H1 (cell line): ENCODE data around the gene TUBGCP3. TPM values are rescaled to one million over a fixed set of nuclear protein-coding genes. Genes with fewer than 3 reads are reported as not detected.

Source experiments
- CTCF ChIA-PET: fragments of 300-600 bp; sonication (Branson Sonifier 250); formaldehyde crosslinking; loops from one replicate; lab custom pipeline; 2021; ENCODE audit not compliant: partially characterized antibody; lab: Charles Lee
- POLR2A ChIA-PET: fragments of 300-600 bp; sonication (Branson Sonifier 250); formaldehyde crosslinking; loops from one replicate; lab custom pipeline; 2021; ENCODE audit warnings: inconsistent platforms; ENCODE audit not compliant: partially characterized antibody; lab: Charles Lee
- DNase-seq, 2 experiments: peaks; one replicate each; pipeline versions ENCODE4 v3.0.0 to v3.0.0-alpha.2; 2010 to 2022; ENCODE audit warnings: low spot score in 2 of 2, low read depth in 1 of 2, mixed read lengths in 1 of 2
- FAIRE-seq: peaks from 2 replicates; lab custom pipeline; 2011; peaks lifted over from hg19 to GRCh38; lab: Jason Lieb, UNC
- H2AFZ ChIP-seq: 2 replicates; pipeline ENCODE4 v1.8.1; 2012; ENCODE audit warnings: low read length, inconsistent platforms
- H2AK5ac ChIP-seq: 2 replicates; pipeline ENCODE4 v1.6.1; 2013; ENCODE audit warnings: low read depth, low read length
- H2BK120ac ChIP-seq: replicated peaks from 2 replicates; pipeline ENCODE3; 2013; ENCODE audit warnings: low read depth, low read length, inconsistent platforms
- H2BK12ac ChIP-seq: 2 replicates; pipeline ENCODE4 v1.6.1; 2013; ENCODE audit warnings: low read depth, low read length
- H2BK15ac ChIP-seq: 2 replicates; pipeline ENCODE4 v1.6.1; 2013; ENCODE audit warnings: low read length
- H2BK20ac ChIP-seq: 2 replicates; pipeline ENCODE4 v1.6.1; 2013; ENCODE audit warnings: low read length
- H2BK5ac ChIP-seq: 2 replicates; pipeline ENCODE4 v1.6.1; 2013; ENCODE audit warnings: low read depth, low read length
- H3K14ac ChIP-seq: 2 replicates; pipeline ENCODE4 v1.6.1; 2013; ENCODE audit warnings: inconsistent platforms; ENCODE audit not compliant: insufficient read length
- H3K18ac ChIP-seq: 2 replicates; pipeline ENCODE4 v1.6.1; 2013; ENCODE audit warnings: low read length; ENCODE audit errors: extremely low read depth
- H3K23ac ChIP-seq: 2 replicates; pipeline ENCODE4 v1.6.1; 2013; ENCODE audit warnings: inconsistent platforms; ENCODE audit not compliant: insufficient read length
- H3K23me2 ChIP-seq: 2 replicates; pipeline ENCODE4 v1.6.1; 2013; ENCODE audit warnings: low read depth, low read length
- H3K27ac ChIP-seq: 2 replicates; pipeline ENCODE4 v1.6.1; 2011; ENCODE audit warnings: low read depth, low read length, inconsistent platforms
- H3K27me3 ChIP-seq, 4 experiments: replicated peaks in 1 of 4; 1 replicate in 1 of 4; 2 replicates in 3 of 4; pipeline versions ENCODE4 v1.6.1 to v1.8.1; 2011 to 2013; ENCODE audit warnings: low read length in 3 of 4, mild to moderate bottlenecking in 3 of 4, inconsistent platforms in 2 of 4, mixed read lengths in 2 of 4, moderate library complexity in 1 of 4; ENCODE audit not compliant: control insufficient read depth in 3 of 4, insufficient read depth in 3 of 4; ENCODE audit errors: extremely low read depth in 1 of 4
- H3K36me3 ChIP-seq, 4 experiments: 2 replicates each; pipeline versions ENCODE4 v1.6.1 to v1.8.1; 2011 to 2013; ENCODE audit warnings: mild to moderate bottlenecking in 4 of 4, low read length in 3 of 4, moderate library complexity in 2 of 4, control low read depth in 1 of 4, inconsistent platforms in 1 of 4; ENCODE audit not compliant: insufficient read depth in 4 of 4, control insufficient read depth in 2 of 4
- H3K4ac ChIP-seq: replicated peaks from 2 replicates; pipeline ENCODE3; 2013; ENCODE audit warnings: low read length, low read depth, mixed read lengths, inconsistent platforms; ENCODE audit not compliant: insufficient read length
- H3K4me1 ChIP-seq, 4 experiments: replicated peaks in 1 of 4; 1 replicate in 1 of 4; 2 replicates in 3 of 4; pipeline versions ENCODE4 v1.6.1 to v1.8.1; 2011 to 2013; ENCODE audit warnings: low read length in 3 of 4, inconsistent platforms in 2 of 4, mixed read lengths in 1 of 4; ENCODE audit not compliant: insufficient read depth in 4 of 4, control insufficient read depth in 3 of 4
- H3K4me2 ChIP-seq, 2 experiments: 2 replicates each; pipeline versions ENCODE4 v1.6.1 to v1.8.1; 2011 to 2013; ENCODE audit warnings: low read depth in 2 of 2, low read length in 2 of 2, control low read depth in 1 of 2, inconsistent platforms in 1 of 2, mild to moderate bottlenecking in 1 of 2; ENCODE audit not compliant: insufficient read depth in 1 of 2
- H3K4me3 ChIP-seq, 4 experiments: fragments of 200-600, 300-600 bp in 1 of 4; sonication (generic), shearing (Covaris generic), sonication (Bioruptor Twin) in 1 of 4; 2 replicates each; pipeline versions ENCODE4 v1.5.1 to v1.8.1; 2011 to 2016; ENCODE audit warnings: low read length in 4 of 4, low read depth in 3 of 4, control low read depth in 2 of 4, inconsistent platforms in 2 of 4, mild to moderate bottlenecking in 2 of 4, mixed read lengths in 1 of 4, moderate library complexity in 1 of 4; ENCODE audit not compliant: insufficient read depth in 2 of 4; ENCODE audit errors: extremely low read depth in 1 of 4
- H3K56ac ChIP-seq: replicated peaks from 2 replicates; pipeline ENCODE3; 2013; ENCODE audit warnings: low read depth, mild to moderate bottlenecking, mixed read lengths, low read length, inconsistent platforms; ENCODE audit not compliant: insufficient read length
- H3K79me1 ChIP-seq: 2 replicates; pipeline ENCODE4 v1.6.1; 2013; ENCODE audit warnings: low read depth, low read length, control low read depth
- H3K79me2 ChIP-seq, 2 experiments: 2 replicates each; pipeline versions ENCODE4 v1.6.1 to v1.8.1; 2012 to 2013; ENCODE audit warnings: low read length in 2 of 2, mild to moderate bottlenecking in 2 of 2, inconsistent platforms in 1 of 2; ENCODE audit not compliant: insufficient read depth in 2 of 2, control insufficient read depth in 1 of 2
- H3K9ac ChIP-seq, 4 experiments: replicated peaks in 1 of 4; 1 replicate in 1 of 4; 2 replicates in 3 of 4; pipeline versions ENCODE4 v1.6.1 to v1.8.1; 2011 to 2013; ENCODE audit warnings: low read depth in 3 of 4, low read length in 3 of 4, control low read depth in 2 of 4, mild to moderate bottlenecking in 2 of 4, moderate library complexity in 2 of 4, inconsistent platforms in 1 of 4; ENCODE audit errors: extremely low read depth in 1 of 4
- H3K9me3 ChIP-seq, 2 experiments: 2 replicates each; pipeline versions ENCODE4 v1.6.1 to v1.8.1; 2012 to 2013; ENCODE audit warnings: mild to moderate bottlenecking in 2 of 2, moderate library complexity in 2 of 2, control low read depth in 1 of 2, inconsistent platforms in 1 of 2, low read depth in 1 of 2, low read length in 1 of 2, mixed read lengths in 1 of 2; ENCODE audit not compliant: insufficient read depth in 2 of 2
- H4K20me1 ChIP-seq, 2 experiments: replicated peaks in 1 of 2; 2 replicates each; pipeline versions ENCODE3 to v1.8.1; 2011 to 2013; ENCODE audit warnings: inconsistent platforms in 2 of 2, low read length in 2 of 2, mild to moderate bottlenecking in 1 of 2; ENCODE audit not compliant: insufficient read depth in 2 of 2, control insufficient read depth in 1 of 2
- H4K5ac ChIP-seq: 2 replicates; pipeline ENCODE4 v1.6.1; 2013; ENCODE audit warnings: low read length, low read depth, mixed read lengths, inconsistent platforms; ENCODE audit not compliant: insufficient read length
- H4K8ac ChIP-seq: 2 replicates; pipeline ENCODE4 v1.8.0; 2013; ENCODE audit warnings: mild to moderate bottlenecking, moderate library complexity, low read length, inconsistent platforms; ENCODE audit not compliant: insufficient read depth; ENCODE audit errors: extremely low read depth
- H4K91ac ChIP-seq: replicated peaks from 2 replicates; pipeline ENCODE3; 2013; ENCODE audit warnings: low read length, mixed read lengths, inconsistent platforms; ENCODE audit not compliant: insufficient read length
- CHD1 ChIP-seq: IDR thresholded peaks from 2 replicates; pipeline ENCODE4 v1.6.1; 2012; ENCODE audit warnings: low read depth, low read length, improper control_type of control experiment
- HDAC6 ChIP-seq: IDR thresholded peaks from one replicate; pipeline ENCODE4 v1.7.1; 2012; ENCODE audit warnings: low read depth, mild to moderate bottlenecking, inconsistent platforms, low read length, moderate library complexity
- KDM1A ChIP-seq: fragments of 200-600, 300-600 bp; sonication (generic); IDR thresholded peaks from 2 replicates; pipeline ENCODE4 v1.7.1; 2016; ENCODE audit warnings: mild to moderate bottlenecking, low read length, borderline replicate concordance
- KDM4A ChIP-seq: IDR thresholded peaks from one replicate; pipeline ENCODE4 v1.7.1; 2012; ENCODE audit warnings: low read depth, mild to moderate bottlenecking, moderate library complexity, low read length, inconsistent platforms; ENCODE audit not compliant: severe bottlenecking
- NANOG ChIP-seq: IDR thresholded peaks from 2 replicates; pipeline ENCODE4 v1.6.1; 2011; ENCODE audit warnings: low read length, low read depth, mild to moderate bottlenecking, inconsistent platforms; ENCODE audit not compliant: insufficient read depth, poor library complexity, severe bottlenecking
- RBBP5 ChIP-seq: IDR thresholded peaks from 2 replicates; pipeline ENCODE4 v1.7.1; 2012; ENCODE audit warnings: low read depth, mild to moderate bottlenecking, inconsistent platforms, low read length, moderate library complexity, borderline replicate concordance
- SUZ12 ChIP-seq: fragments of 200-600 bp; sonication (generic); IDR thresholded peaks from 2 replicates; pipeline ENCODE4 v1.6.1; 2012; ENCODE audit warnings: mild to moderate bottlenecking, inconsistent platforms, low read length, moderate library complexity, mixed read lengths
- WGBS, 2 experiments: shearing (Covaris generic) in 1 of 2; methylation state at CpG; one replicate each; pipeline versions ENCODE4 v1.1.6 to v1.1.7; 2013 to 2015; ENCODE audit warnings: low lambda C conversion rate in 2 of 2, mixed read lengths in 2 of 2, inconsistent platforms in 1 of 2, low coverage in 1 of 2, missing lambda C conversion rate in 1 of 2; ENCODE audit not compliant: insufficient replicate concordance in 2 of 2, insufficient coverage in 1 of 2, insufficient read length in 1 of 2; ENCODE audit errors: extremely low coverage in 1 of 2, missing lambda C conversion rate in 1 of 2; 5-methylcytosine and 5-hydroxymethylcytosine counted together
- polyA plus RNA-seq, 7 experiments: library from polyadenylated mRNA; depleted of rRNA in 3 of 7; stranded (reverse) in 5 of 7; unstranded in 2 of 7; fragments of >200 nt in 5 of 7; fragments of 200-250 nt in 2 of 7; gene quantifications; 1 replicate in 5 of 7; 2 replicates in 1 of 7; 4 replicates in 1 of 7; pipeline versions ENCODE4 v1.2.1 to v1.2.3, GENCODE V29; 2011 to 2013; ENCODE audit warnings: missing spikeins in 2 of 7, mixed read lengths in 2 of 7
- total RNA-seq: library from RNA; stranded (reverse); fragmentation: NEBNext Ultra II Directional; extraction: Animal tissue kit (Norgen Biotek cat#: 25700); gene quantifications from 2 replicates; pipeline ENCODE4 v1.2.1, GENCODE V29; 2021
- TF ChIP-seq, protein P1 (sequence below), 3 experiments: IDR thresholded peaks; 1 replicate in 2 of 3; 2 replicates in 1 of 3; pipeline versions ENCODE4 v1.5.1 to v1.6.1; 2011; ENCODE audit warnings: low read length in 3 of 3, mild to moderate bottlenecking in 3 of 3, inconsistent platforms in 2 of 3, low read depth in 1 of 3, moderate library complexity in 1 of 3; ENCODE audit not compliant: insufficient read depth in 1 of 3; ENCODE audit errors: control extremely low read depth in 1 of 3
- TF ChIP-seq, protein P2 (sequence below): IDR thresholded peaks from 2 replicates; pipeline ENCODE4 v1.6.1; 2011; ENCODE audit warnings: low read depth, mild to moderate bottlenecking, low read length; ENCODE audit not compliant: insufficient read depth

Gene TUBGCP3
- total and polyA plus RNA-seq, 2 of the 8 experiments (the other 6 are each of a cell fraction or from before 2014, with no cell fraction given), result 27.0 to 31.7 TPM

DNA sequence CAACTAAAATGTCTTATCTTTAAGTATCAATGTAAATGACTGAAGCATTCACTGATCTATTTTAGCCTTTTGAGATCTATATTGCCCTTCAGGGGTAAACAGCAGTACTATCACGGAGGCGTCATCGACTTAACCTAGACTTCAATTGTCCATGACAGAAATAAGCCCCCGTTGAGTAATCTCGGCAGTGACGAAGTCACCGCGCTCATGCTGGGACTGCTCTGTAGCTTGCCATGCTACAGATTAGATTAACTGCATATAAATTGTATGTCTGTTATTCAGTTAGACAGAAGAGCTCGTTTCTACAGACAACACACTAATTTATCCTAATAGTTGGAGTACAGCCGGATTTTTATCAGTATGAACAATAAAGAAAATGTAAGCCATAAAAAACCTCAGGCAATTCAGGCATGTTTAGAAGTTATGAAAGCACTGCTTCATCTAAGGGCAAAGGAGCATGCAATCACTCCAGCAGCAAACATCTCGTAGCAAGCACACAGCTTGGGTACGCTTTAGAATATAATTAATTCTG lies 56.6 kb downstream of the TUBGCP3 start:
- Histone ChIP-seq H2AK5ac (no peak overlapping the region), H3K56ac (no peak overlapping the region), H3K4me1 (no peaks in the 10 kb centered on the region), H3K27me3 (no peaks in the 10 kb centered on the region), H2BK12ac (no peak overlapping the region), H4K5ac (no peak overlapping the region), H4K91ac (no peak overlapping the region), H3K9ac (no peak overlapping the region), H3K4me3 (no peak overlapping the region), H3K23me2 (peaks cover 2% of the 10 kb centered on the region; the same call in 1 of the 2 replicates), H3K9me3 (no peaks in the 10 kb centered on the region), H2BK120ac (no peak overlapping the region), H4K8ac (no peak overlapping the region), H3K79me1 (no peaks in the 10 kb centered on the region; the same call in 1 of the 2 replicates), H2BK15ac (no peak overlapping the region), H3K18ac (no peak overlapping the region), H3K4ac (no peak overlapping the region), H3K4me2 (no peak overlapping the region), H2BK5ac (no peak overlapping the region), H3K27ac (no peak overlapping the region), H3K79me2 (0 out of 4 replicates have a peak, but pooled peaks cover 0 to 3% of the 10 kb centered on the region in 2 experiments), H3K14ac (no peak overlapping the region), H2BK20ac (no peak overlapping the region), H3K23ac (no peak overlapping the region), H2AFZ (no peak overlapping the region), H4K20me1 (peaks cover 2 to 4% of the 10 kb centered on the region in 2 experiments), H3K36me3 (peaks cover 0 to 4% (median 0%) of the 10 kb centered on the region in 4 experiments; a peak in 2 of 8 replicates)
- WGBS, 2 experiments, result 93% methylated on average over 12 of the region's 12 CpGs; no CpG with 5 or more reads in 1 of the 2 experiments
- POLR2A ChIA-PET, result no interaction called here
- DNase-seq (no peak), FAIRE-seq (no peak)
- CTCF ChIA-PET, result interaction anchor here (0.7 kb wide), 1 partner anchor 189 kb away, joined by 3 read pairs; no protein-coding TSS in a partner anchor
- TF ChIP-seq HDAC6 (no peak), RBBP5 (no peak), SUZ12 (no peak), KDM1A (no peak), CHD1 (no peak), KDM4A (no peak), NANOG (no peak)
- TF ChIP-seq, protein P1, sequence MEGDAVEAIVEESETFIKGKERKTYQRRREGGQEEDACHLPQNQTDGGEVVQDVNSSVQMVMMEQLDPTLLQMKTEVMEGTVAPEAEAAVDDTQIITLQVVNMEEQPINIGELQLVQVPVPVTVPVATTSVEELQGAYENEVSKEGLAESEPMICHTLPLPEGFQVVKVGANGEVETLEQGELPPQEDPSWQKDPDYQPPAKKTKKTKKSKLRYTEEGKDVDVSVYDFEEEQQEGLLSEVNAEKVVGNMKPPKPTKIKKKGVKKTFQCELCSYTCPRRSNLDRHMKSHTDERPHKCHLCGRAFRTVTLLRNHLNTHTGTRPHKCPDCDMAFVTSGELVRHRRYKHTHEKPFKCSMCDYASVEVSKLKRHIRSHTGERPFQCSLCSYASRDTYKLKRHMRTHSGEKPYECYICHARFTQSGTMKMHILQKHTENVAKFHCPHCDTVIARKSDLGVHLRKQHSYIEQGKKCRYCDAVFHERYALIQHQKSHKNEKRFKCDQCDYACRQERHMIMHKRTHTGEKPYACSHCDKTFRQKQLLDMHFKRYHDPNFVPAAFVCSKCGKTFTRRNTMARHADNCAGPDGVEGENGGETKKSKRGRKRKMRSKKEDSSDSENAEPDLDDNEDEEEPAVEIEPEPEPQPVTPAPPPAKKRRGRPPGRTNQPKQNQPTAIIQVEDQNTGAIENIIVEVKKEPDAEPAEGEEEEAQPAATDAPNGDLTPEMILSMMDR (IDR thresholded peaks at IDR 0.05; ENCODE audit: control extremely low read depth in 1 of 3, insufficient read depth in 1 of 3, low read depth in 1 of 3, low read length in 3 of 3), result no peak
- TF ChIP-seq, protein P2, sequence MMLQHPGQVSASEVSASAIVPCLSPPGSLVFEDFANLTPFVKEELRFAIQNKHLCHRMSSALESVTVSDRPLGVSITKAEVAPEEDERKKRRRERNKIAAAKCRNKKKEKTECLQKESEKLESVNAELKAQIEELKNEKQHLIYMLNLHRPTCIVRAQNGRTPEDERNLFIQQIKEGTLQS, result no peak
